ENCODE data around the gene KNSTRN.

DNA sequence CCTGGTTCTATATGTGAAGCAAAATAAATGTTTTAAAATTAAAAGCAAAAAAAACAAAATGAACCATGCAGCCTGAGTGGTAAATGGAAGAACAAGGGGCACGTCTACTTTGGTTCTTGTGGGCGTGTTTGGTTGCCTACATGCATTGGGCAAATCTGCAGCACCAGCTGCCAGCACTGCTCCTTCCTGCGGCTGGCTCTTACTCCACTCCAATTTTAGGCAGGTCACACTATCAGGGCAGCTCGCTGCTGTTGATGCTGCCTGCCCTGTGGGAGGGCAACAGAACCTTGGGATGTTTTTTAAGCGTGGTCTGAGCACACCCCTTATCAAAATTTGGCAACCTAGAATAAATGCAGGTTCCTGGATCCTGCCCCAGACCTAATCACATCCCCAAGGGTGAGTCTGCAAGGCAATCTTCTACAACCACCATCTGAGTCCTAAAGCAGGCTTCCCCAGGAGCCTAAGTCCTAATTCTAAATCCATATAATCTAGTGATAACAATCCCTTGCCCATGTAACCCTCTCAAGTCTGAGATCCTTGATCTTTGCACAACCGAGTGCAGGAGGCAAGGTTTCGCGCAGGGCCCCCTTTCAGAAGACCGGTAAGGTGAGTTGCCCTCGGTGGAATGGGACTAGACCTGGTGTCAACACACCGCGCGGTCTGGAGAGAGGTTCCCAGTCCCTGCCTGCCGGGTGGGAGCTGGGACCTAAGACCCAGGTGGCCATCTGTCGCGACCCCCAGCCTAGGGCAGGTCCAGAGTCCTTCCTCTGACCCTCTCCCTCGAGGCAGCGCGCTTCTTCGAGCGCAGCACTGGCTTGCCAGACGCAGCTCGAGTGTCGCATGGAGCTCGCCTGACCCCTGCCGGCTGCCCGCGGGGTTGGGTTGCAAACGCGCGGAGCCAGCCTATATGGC is 39.0 kb downstream of the KNSTRN start:
- TF ChIP-seq, protein P1, sequence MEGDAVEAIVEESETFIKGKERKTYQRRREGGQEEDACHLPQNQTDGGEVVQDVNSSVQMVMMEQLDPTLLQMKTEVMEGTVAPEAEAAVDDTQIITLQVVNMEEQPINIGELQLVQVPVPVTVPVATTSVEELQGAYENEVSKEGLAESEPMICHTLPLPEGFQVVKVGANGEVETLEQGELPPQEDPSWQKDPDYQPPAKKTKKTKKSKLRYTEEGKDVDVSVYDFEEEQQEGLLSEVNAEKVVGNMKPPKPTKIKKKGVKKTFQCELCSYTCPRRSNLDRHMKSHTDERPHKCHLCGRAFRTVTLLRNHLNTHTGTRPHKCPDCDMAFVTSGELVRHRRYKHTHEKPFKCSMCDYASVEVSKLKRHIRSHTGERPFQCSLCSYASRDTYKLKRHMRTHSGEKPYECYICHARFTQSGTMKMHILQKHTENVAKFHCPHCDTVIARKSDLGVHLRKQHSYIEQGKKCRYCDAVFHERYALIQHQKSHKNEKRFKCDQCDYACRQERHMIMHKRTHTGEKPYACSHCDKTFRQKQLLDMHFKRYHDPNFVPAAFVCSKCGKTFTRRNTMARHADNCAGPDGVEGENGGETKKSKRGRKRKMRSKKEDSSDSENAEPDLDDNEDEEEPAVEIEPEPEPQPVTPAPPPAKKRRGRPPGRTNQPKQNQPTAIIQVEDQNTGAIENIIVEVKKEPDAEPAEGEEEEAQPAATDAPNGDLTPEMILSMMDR (IDR thresholded peaks at IDR 0.05 in 4 of 5, conservative IDR thresholded peaks at IDR 0.05 in 1 of 5) = peak; percentile 95 to 99 (median 98)
- no peak for TF ChIP-seq POLR2A (IDR thresholded peaks at IDR 0.05)
